HepG2 (cell line): ENCODE data around the gene DVL3. TPM values are rescaled to one million over a fixed set of nuclear protein-coding genes. Genes with fewer than 3 reads are reported as not detected.

Experiments used
- ATF2 ChIP-seq: sonication (generic); formaldehyde crosslinking; IDR thresholded peaks from 2 replicates; pipeline ENCODE4 v1.4.0; 2020; ENCODE audit warnings: missing genetic modification reagents
- CBFB ChIP-seq: sonication (generic); formaldehyde crosslinking; IDR thresholded peaks from 2 replicates; pipeline ENCODE4 v1.4.0; 2020; ENCODE audit warnings: missing genetic modification reagents
- CC2D1A ChIP-seq: sonication (generic); formaldehyde crosslinking; IDR thresholded peaks from 2 replicates; pipeline ENCODE4 v1.8.1; 2023; ENCODE audit warnings: mild to moderate bottlenecking, missing genetic modification reagents
- CENPX ChIP-seq: sonication (generic); formaldehyde crosslinking; IDR thresholded peaks from 2 replicates; pipeline ENCODE4 v1.9.0; 2021; ENCODE audit warnings: mild to moderate bottlenecking, missing genetic modification reagents, moderate library complexity
- ETV6 ChIP-seq: sonication (generic); formaldehyde crosslinking; conservative IDR thresholded peaks from 2 replicates; pipeline ENCODE4 v1.4.0; 2020; ENCODE audit warnings: missing genetic modification reagents
- FOXA3 ChIP-seq: IDR thresholded peaks from 2 replicates; pipeline ENCODE4 v1.6.1; 2016; ENCODE audit warnings: missing genetic modification reagents, missing compliant biosample characterization
- GFI1 ChIP-seq: sonication (generic); formaldehyde crosslinking; IDR thresholded peaks from 2 replicates; pipeline ENCODE4 v1.5.0; 2020; ENCODE audit warnings: missing genetic modification reagents, mild to moderate bottlenecking, borderline replicate concordance
- KLF6 ChIP-seq: IDR thresholded peaks from 2 replicates; pipeline ENCODE4 v1.8.0; 2016; ENCODE audit warnings: missing biosample characterization, missing genetic modification reagents
- NFE2L1 ChIP-seq: sonication (generic); formaldehyde crosslinking; IDR thresholded peaks from 2 replicates; pipeline ENCODE4 v1.4.0; 2020; ENCODE audit warnings: missing genetic modification reagents, mild to moderate bottlenecking, borderline replicate concordance
- NFYB ChIP-seq: sonication (generic); formaldehyde crosslinking; IDR thresholded peaks from 2 replicates; pipeline ENCODE4 v1.4.0; 2020; ENCODE audit warnings: missing genetic modification reagents
- REL ChIP-seq: sonication (generic); formaldehyde crosslinking; conservative IDR thresholded peaks from 2 replicates; pipeline ENCODE4 v1.8.0; 2022; ENCODE audit warnings: mild to moderate bottlenecking, missing genetic modification reagents, moderate library complexity
- SOX6 ChIP-seq, 2 experiments: fragments of 450-650 bp in 1 of 2; sonication (generic) in 1 of 2; formaldehyde crosslinking in 1 of 2; IDR thresholded peaks; 2 replicates each; pipeline versions ENCODE4 v1.4.0 to v1.6.1; 2017 to 2020; ENCODE audit warnings: antibody characterized with exemption in 1 of 2, mild to moderate bottlenecking in 1 of 2, missing genetic modification reagents in 1 of 2
- TAF1 ChIP-seq: sonication (generic); formaldehyde crosslinking; IDR thresholded peaks from 2 replicates; pipeline ENCODE4 v1.4.0; 2020; ENCODE audit warnings: missing genetic modification reagents
- YEATS4 ChIP-seq: sonication (generic); formaldehyde crosslinking; IDR thresholded peaks from 2 replicates; pipeline ENCODE4 v1.4.0; 2020; ENCODE audit warnings: missing genetic modification reagents, borderline replicate concordance
- ZFP36L2 ChIP-seq: sonication (generic); formaldehyde crosslinking; IDR thresholded peaks from 2 replicates; pipeline ENCODE4 v1.4.0; 2020; ENCODE audit warnings: missing genetic modification reagents
- ZNF20 ChIP-seq: sonication (generic); formaldehyde crosslinking; IDR thresholded peaks from 2 replicates; pipeline ENCODE4 v1.4.0; 2020; ENCODE audit warnings: mild to moderate bottlenecking, moderate library complexity, missing genetic modification reagents
- ZNF276 ChIP-seq: sonication (generic); formaldehyde crosslinking; IDR thresholded peaks from 2 replicates; pipeline ENCODE4 v1.4.0; 2020; ENCODE audit warnings: mild to moderate bottlenecking, low read depth, missing genetic modification reagents
- ZNF383 ChIP-seq: sonication (generic); formaldehyde crosslinking; IDR thresholded peaks from 2 replicates; pipeline ENCODE4 v1.4.0; 2020; ENCODE audit warnings: missing genetic modification reagents, mild to moderate bottlenecking, borderline replicate concordance
- ZNF567 ChIP-seq: sonication (generic); formaldehyde crosslinking; IDR thresholded peaks from 2 replicates; pipeline ENCODE4 v1.8.1; 2023; ENCODE audit warnings: mild to moderate bottlenecking, missing genetic modification reagents, borderline replicate concordance
- ZNF883 ChIP-seq: sonication (generic); formaldehyde crosslinking; IDR thresholded peaks from 2 replicates; pipeline ENCODE4 v1.5.1; 2020; ENCODE audit warnings: mild to moderate bottlenecking, missing genetic modification reagents; ENCODE audit errors: not compliant biosample characterization
- ZSCAN29 ChIP-seq: sonication (generic); formaldehyde crosslinking; conservative IDR thresholded peaks from 2 replicates; pipeline ENCODE4 v1.4.0; 2020; ENCODE audit warnings: mild to moderate bottlenecking, missing genetic modification reagents
- polyA plus RNA-seq, 8 experiments: library from polyadenylated mRNA; depleted of rRNA in 3 of 8; stranded (reverse) in 7 of 8; unstranded in 1 of 8; fragments of >200 nt; fragmentation: Illumina TruSeq in 4 of 8; extraction: Trizol in 4 of 8; gene quantifications; 2 replicates each; pipeline versions ENCODE4 v1.2.1 to v1.2.3, GENCODE V29; 2011 to 2016; ENCODE audit warnings: low read depth in 4 of 8, missing spikeins in 1 of 8, mixed read lengths in 1 of 8; ENCODE audit not compliant: insufficient read depth in 1 of 8
- total RNA-seq, 5 experiments: library from RNA; depleted of rRNA; stranded (reverse); fragments of >200 nt; fragmentation: Illumina TruSeq; extraction: Trizol; gene quantifications; 2 replicates each; pipeline ENCODE4 v1.2.3, GENCODE V29; 2016; ENCODE audit warnings: low read depth in 1 of 5
- TF ChIP-seq, protein P1 (sequence below): sonication (generic); formaldehyde crosslinking; conservative IDR thresholded peaks from 2 replicates; pipeline ENCODE4 v1.8.1; 2023; ENCODE audit warnings: missing genetic modification reagents
- TF ChIP-seq, protein P2 (sequence below): sonication (generic); formaldehyde crosslinking; IDR thresholded peaks from 2 replicates; pipeline ENCODE4 v1.8.1; 2023; ENCODE audit warnings: mild to moderate bottlenecking, missing genetic modification reagents, borderline replicate concordance
- TF ChIP-seq, protein P3 (sequence below): sonication (generic); formaldehyde crosslinking; conservative IDR thresholded peaks from 2 replicates; pipeline ENCODE4 v1.4.0; 2020; ENCODE audit warnings: missing genetic modification reagents

DVL3 gene
- total and polyA plus RNA-seq, 2 of the 13 experiments (the other 11 are each of a cell fraction or from before 2014, with no cell fraction given): 29.0 to 36.1 TPM

DNA sequence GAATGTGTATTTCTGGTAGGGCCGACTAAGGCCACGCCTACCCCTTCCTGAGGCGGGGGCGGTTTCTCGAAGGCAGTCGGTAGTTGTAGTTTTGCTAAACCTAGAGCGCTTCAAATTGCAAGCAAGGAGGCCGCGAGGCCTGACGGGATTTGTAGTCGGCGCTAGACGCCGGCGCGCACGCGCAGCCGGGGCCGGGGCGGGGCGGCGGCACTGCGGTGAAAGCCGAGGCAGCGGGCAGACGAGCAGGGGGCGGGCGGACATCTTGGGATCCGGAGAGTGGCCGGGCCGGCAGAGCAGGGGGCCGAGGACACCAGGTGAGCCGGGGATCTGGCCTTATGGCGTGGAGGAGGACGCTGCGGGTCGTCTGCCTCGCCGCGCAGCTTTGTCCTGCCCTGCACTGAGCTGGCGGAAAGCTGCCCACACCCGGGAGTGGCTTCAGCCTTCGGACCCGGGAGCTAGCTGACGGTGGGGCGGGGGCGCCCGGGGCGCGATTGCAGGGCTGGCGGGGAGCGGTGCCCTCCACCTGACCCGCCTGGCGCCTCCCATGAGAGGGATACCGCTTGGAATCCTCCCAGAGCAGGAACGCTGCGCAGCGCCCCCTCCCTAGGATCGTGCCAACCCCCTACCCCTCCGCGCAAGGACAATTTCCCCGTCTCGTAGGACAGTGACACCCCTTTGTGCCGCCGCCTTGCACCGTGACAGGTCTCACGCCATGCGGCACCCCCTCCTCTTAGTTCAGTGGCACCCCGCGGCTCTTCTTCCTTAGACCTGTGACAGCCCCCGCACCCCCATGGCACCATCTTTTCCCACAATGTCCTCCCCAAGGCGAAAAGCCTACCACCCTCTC, 19.7 kb downstream of the DVL3 start, which contains the start of gene AP2M1 (continued):
- no peak for TF ChIP-seq SOX6 (IDR thresholded peaks at IDR 0.05)
- TF ChIP-seq SOX6 (CRISPR knock-in tag; IDR thresholded peaks at IDR 0.05): peak; percentile 23; the same call in 1 of the 2 replicates
- TF ChIP-seq NFE2L1 (CRISPR knock-in tag): no peak
- peak; percentile 80 for TF ChIP-seq TAF1 (CRISPR knock-in tag)
- TF ChIP-seq REL (CRISPR knock-in tag): no peak
- no peak for TF ChIP-seq ZNF276
- TF ChIP-seq ZNF883: peak; percentile 77
- no peak for TF ChIP-seq FOXA3 (CRISPR knock-in tag)
- TF ChIP-seq ETV6 (CRISPR knock-in tag): no peak
- no peak for TF ChIP-seq ZNF567 (CRISPR knock-in tag)
- no peak for TF ChIP-seq CC2D1A
- TF ChIP-seq, protein P1, sequence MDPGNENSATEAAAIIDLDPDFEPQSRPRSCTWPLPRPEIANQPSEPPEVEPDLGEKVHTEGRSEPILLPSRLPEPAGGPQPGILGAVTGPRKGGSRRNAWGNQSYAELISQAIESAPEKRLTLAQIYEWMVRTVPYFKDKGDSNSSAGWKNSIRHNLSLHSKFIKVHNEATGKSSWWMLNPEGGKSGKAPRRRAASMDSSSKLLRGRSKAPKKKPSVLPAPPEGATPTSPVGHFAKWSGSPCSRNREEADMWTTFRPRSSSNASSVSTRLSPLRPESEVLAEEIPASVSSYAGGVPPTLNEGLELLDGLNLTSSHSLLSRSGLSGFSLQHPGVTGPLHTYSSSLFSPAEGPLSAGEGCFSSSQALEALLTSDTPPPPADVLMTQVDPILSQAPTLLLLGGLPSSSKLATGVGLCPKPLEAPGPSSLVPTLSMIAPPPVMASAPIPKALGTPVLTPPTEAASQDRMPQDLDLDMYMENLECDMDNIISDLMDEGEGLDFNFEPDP (CRISPR knock-in tag): no peak
- TF ChIP-seq CBFB (CRISPR knock-in tag): no peak
- TF ChIP-seq, protein P2, sequence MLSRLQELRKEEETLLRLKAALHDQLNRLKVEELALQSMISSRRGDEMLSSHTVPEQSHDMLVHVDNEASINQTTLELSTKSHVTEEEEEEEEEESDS (CRISPR knock-in tag): no peak
- no peak for TF ChIP-seq KLF6 (CRISPR knock-in tag)
- no peak for TF ChIP-seq CENPX
- TF ChIP-seq ZNF20 (CRISPR knock-in tag): no peak
- peak; percentile 50 for TF ChIP-seq NFYB
- TF ChIP-seq ATF2 (CRISPR knock-in tag): no peak
- no peak for TF ChIP-seq GFI1 (CRISPR knock-in tag)
- TF ChIP-seq ZFP36L2 (CRISPR knock-in tag): 0 out of 2 replicates have a peak, but pooled peaks have one; percentile 59
- TF ChIP-seq YEATS4 (CRISPR knock-in tag): peak; percentile 65; the same call in 1 of the 2 replicates
- TF ChIP-seq ZSCAN29 (CRISPR knock-in tag): no peak
- no peak for TF ChIP-seq ZNF383 (CRISPR knock-in tag)
- TF ChIP-seq, protein P3, sequence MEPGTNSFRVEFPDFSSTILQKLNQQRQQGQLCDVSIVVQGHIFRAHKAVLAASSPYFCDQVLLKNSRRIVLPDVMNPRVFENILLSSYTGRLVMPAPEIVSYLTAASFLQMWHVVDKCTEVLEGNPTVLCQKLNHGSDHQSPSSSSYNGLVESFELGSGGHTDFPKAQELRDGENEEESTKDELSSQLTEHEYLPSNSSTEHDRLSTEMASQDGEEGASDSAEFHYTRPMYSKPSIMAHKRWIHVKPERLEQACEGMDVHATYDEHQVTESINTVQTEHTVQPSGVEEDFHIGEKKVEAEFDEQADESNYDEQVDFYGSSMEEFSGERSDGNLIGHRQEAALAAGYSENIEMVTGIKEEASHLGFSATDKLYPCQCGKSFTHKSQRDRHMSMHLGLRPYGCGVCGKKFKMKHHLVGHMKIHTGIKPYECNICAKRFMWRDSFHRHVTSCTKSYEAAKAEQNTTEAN: 0 out of 2 replicates have a peak, but pooled peaks have one; percentile 12
